ENCODE results near the gene ZNF519.

The ZNF519 gene

DNA sequence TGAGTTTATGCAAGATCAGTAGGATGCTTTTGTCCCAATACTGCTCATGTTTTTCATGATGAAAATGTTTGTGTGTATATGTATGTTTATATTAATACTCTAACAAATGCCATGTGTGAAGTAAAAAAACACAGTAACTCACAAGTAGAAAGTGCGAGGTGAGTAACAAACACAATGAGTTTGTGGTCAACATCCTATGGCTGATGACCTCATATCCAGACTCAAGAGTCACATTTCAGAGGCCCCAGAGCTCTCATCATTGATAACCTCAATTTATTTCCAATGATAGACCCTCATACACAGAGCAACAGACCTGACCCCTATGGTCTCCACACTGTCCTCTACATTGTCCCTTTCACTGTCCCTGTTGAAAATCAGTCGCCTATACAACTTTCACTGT, 34.5 kb downstream of the ZNF519 start:
- DNase-seq (ENCODE audit: low spot score) = no peak

DNA sequence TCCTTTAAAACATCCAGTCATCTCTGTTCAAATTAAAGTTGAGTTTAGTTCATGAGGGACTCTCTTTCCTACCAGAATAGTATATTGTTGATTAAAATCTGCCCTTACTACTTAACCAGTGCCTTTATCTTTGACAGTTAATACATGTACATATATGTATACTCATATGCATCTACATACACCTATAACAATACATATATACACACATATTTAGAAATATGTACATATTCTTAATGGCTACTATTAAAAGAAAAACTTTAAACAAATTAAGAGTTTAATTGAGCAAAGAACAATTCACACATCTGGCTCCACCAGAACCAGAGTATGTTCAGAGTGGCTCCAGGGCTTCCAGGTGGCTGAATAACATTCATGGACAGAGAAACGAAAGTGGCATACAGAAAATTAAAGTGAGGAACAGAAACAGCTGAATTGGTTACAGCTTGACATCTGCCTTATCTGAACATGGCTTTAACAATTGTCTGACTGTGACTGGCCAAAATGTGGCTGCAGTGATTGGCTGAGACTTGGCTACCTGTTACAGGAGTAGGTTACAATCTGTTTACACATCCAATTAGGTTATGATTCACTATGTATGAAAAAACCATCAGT, 38.8 kb downstream of the ZNF519 start:
- DNase-seq (ENCODE audit: low spot score) = no peak

DNA sequence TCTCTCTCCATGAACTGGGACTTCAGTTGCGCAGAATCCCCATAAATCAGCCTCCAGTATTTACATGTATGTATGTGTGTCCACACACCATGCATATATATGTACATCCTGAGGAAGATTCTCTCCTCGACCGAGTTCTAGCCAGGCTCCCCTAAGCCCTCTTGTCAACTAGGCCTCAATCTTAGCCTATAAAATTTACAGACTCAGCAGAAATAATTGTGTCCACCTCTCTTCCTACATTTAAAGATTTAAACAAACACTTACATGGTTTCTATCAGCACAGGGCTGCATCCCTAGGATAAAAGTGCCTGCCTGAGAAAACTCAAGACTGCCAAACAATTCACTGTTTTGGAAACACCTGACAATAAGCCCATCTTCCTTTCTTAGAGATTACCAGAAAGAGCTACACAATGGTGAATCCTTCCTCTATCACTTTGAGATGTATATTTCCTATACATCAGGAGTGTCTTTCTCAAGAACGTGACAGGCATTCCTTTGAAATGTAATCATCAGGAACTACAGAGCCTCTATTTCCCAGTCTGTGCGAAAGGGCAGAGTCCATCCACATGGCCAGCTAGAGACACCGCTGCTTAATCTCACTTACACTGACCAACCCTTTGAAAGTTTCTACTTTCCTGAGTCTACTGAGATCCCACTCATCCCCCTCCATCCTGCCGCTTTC, 39.5 kb downstream of the ZNF519 start:
- DNase-seq (ENCODE audit: low spot score) = no peak

DNA sequence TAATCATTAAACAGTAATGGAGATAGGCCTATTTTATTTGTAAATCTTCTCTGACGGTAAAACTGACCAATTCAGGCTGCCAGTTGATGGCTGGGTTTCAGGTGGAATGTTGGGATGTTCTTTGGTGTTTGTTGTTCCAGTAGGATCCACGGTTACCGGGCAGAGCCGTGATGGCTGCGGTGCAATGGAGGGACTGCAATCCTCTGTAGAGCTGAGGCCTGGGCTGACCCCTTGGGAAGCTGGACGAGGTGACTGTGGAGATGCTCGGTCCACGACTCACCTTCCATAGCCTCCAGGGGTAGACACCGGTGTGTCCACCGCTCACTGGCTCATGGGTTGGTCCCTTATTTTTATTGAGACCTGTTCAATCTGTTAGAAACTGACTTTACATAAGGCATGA, 42.5 kb downstream of the ZNF519 start:
- DNase-seq (ENCODE audit: low spot score) = no peak

DNA sequence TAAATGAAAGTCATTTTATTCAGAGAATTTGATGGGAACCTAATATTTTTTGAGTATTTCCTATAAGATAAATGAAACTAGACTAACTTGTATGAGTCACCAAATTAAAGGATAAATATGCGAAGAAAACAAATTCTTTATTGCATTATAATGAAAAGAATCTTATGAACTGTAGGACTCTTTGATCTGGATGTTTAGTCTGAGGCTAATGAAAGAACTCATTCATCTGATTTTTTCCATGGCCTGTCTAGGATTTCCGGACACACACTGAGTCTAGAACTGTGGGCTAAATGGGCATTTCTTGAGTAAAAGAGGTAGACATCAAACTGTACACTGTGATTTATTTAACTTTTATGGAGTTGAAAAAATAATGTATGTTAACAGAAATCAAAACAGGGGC, 43.0 kb downstream of the ZNF519 start:
- DNase-seq (ENCODE audit: low spot score) = no peak

DNA sequence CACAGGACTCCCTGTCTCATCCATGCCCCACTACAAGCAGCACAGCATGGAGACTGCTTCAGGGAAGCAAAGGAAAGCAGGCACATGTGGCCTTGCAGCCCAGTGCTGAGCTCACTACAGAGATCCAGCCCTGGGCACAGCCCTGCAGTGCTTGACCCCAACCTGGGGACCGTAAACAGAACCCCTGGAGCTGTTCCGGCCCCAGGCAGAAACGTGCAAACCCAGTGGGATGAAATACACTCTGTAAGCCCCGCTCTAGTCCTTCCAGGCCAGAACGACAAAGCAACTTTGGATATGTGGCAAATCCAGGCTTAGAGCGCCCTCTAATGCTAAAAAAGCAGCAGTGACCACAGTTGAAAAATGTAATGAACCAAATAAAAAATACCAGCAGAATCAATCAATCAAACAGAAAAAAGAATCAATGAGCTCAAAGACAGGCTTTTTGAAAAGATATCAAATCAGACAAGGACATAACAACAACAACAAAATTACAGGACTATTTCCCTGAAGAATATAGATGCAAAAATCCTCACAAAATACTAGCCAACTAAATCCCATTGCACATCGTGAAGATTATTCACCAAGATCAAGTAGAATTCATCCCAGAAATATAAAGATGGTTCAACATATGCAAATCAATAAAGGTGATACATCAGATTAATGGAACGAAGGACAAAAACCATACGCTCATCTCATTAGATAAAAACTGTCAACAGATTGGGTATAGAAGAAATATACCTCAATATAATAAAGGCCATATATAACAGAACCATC, 45.6 kb downstream of the ZNF519 start:
- DNase-seq (ENCODE audit: low spot score) = peak; percentile 67

DNA sequence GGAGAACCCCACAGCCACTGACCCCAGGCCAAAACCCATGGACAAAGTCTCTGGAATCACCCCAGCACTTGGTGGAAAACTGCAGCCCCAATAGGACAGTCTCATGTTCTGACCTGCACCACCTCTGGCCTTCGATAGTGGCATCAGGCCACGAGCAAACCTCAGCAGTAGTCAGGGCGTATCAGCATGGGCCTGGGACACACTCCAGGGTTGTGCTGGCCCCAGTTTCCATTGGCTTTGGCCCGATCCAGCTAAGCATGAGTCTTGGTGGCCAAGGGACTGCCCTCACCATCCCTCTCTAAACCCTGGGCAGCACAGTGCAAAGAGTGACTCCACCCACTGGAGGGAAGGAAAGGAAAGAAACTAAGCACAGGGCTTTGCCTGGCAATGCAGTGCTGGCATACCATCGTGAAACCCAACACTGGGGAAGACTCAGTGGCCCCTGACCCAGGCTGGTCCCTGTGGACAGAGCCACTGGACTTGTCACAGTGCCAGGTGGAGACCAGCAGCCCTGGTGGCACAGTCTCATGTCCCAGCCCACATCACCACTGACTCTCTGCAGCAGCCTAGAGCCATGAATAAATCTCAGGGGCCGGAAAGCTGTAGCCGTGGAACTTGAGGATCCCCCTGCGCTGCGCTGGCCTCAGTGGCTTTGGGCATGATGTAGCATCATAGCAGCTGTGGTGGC, 46.3 kb downstream of the ZNF519 start:
- no peak for DNase-seq (ENCODE audit: low spot score)

DNA sequence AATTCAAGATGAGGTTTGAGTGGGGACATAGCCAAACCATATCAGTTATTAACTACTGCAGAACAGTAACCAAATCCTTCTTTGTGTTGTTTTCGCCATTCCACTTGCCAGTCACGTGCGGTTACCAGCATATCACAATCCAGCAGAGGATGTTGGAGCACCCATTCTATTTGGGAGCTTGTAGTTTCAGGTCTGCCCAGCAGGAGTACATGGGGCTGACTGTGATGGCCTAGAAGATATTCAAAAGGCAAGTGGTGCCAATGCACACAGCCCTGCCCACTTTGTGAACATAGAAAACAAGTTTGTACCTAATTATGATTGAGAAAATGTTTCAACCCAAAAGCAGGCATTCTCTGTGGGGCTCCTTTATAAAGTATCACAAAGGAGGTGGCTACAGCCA, 57.0 kb downstream of the ZNF519 start:
- no peak for DNase-seq (ENCODE audit: low spot score)

DNA sequence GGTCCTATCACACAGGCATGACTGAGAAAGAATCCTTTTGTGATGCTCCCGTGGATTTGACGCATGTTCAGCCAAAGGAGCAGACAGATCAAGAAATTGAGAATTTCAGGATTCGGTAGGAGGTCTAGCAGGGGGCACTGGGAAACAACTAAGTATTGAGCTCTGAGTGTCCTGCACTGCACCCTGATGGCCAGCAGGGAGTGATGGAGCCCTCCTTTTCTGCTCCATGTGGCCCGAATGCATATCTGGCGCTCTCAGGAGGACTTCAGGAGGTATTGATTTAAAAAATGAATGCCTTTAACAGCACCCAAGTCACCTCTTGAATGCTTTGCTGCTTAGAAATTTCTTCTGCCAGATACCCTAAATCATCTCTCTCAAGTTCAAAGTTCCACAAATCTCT, 58.0 kb downstream of the ZNF519 start:
- DNase-seq (ENCODE audit: low spot score) = no peak

DNA sequence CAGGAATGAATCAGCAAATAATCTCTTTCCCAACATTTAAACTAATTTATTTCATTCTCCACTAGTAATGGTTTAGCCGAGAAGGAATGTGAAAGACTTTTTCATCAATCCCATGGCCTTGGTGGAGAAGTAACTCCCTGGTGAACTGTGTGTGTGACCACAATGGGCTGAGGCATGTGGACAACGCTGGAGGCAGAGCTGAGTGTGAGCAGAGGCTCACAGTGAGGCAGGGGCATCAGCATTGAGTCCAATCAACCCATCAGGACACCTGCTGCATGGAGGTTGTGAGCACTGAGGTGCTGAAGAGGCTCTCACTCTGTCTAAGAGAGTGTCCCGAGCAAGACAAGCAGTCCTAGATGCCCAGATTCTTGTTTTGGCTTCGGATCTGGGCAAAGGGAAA, 78.6 kb downstream of the ZNF519 start:
- DNase-seq (ENCODE audit: low spot score) = no peak
